HG03045 (cell line): ENCODE results near the gene ONECUT3.

Source experiments
- ATAC-seq: cut with Tn5 transposase; IDR thresholded peaks from one replicate; pipeline ENCODE4 v1.9.1; 2021; ENCODE audit warnings: mild to moderate bottlenecking, moderate library complexity; ENCODE audit not compliant: unreplicated experiment

Gene ONECUT3

GRCh38 chr19:1767464-1767933 is 14.2 kb downstream of the ONECUT3 start:
- no peak for ATAC-seq

GRCh38 chr19:1768248-1768647 is 14.9 kb downstream of the ONECUT3 start:
- no peak for ATAC-seq

GRCh38 chr19:1768918-1769644 is 15.8 kb downstream of the ONECUT3 start:
- no peak for ATAC-seq

- ATAC-seq: no peak
Measured at GRCh38 chr19:1769645-1769985, 16.3 kb downstream of the ONECUT3 start.

- no peak for ATAC-seq
Measured at GRCh38 chr19:1770866-1771576, 17.7 kb downstream of the ONECUT3 start.

GRCh38 chr19:1773184-1773583 is 19.9 kb downstream of the ONECUT3 start:
- no peak for ATAC-seq

- ATAC-seq: no peak
Measured at GRCh38 chr19:1774989-1775772, 21.9 kb downstream of the ONECUT3 start.

- no peak for ATAC-seq
Measured at GRCh38 chr19:1775951-1776605, 22.8 kb downstream of the ONECUT3 start.

- ATAC-seq: no peak
Measured at GRCh38 chr19:1776606-1777147, 23.4 kb downstream of the ONECUT3 start.

GRCh38 chr19:1777149-1777548 is 23.8 kb downstream of the ONECUT3 start:
- no peak for ATAC-seq

GRCh38 chr19:1779574-1779973 is 26.3 kb downstream of the ONECUT3 start:
- ATAC-seq: no peak

GRCh38 chr19:1780272-1780958 is 27.1 kb downstream of the ONECUT3 start:
- no peak for ATAC-seq

- ATAC-seq: no peak
Measured at GRCh38 chr19:1782521-1782920, 29.2 kb downstream of the ONECUT3 start.

GRCh38 chr19:1783354-1783753 is 30.0 kb downstream of the ONECUT3 start:
- no peak for ATAC-seq

GRCh38 chr19:1783874-1784273 is 30.6 kb downstream of the ONECUT3 start:
- no peak for ATAC-seq

GRCh38 chr19:1785310-1785709 is 32.0 kb downstream of the ONECUT3 start:
- no peak for ATAC-seq

GRCh38 chr19:1786668-1787067 is 33.4 kb downstream of the ONECUT3 start:
- ATAC-seq: no peak

GRCh38 chr19:1787116-1787515 is 33.8 kb downstream of the ONECUT3 start:
- ATAC-seq: no peak

- no peak for ATAC-seq
Measured at GRCh38 chr19:1789261-1790041, 36.1 kb downstream of the ONECUT3 start.
